GM19035 (cell line): ENCODE measurements around the gene ZNF582.

Source experiments
- ATAC-seq: cut with Tn5 transposase; IDR thresholded peaks from one replicate; pipeline ENCODE4 v1.9.1; 2021; ENCODE audit not compliant: unreplicated experiment

The ZNF582 gene

DNA sequence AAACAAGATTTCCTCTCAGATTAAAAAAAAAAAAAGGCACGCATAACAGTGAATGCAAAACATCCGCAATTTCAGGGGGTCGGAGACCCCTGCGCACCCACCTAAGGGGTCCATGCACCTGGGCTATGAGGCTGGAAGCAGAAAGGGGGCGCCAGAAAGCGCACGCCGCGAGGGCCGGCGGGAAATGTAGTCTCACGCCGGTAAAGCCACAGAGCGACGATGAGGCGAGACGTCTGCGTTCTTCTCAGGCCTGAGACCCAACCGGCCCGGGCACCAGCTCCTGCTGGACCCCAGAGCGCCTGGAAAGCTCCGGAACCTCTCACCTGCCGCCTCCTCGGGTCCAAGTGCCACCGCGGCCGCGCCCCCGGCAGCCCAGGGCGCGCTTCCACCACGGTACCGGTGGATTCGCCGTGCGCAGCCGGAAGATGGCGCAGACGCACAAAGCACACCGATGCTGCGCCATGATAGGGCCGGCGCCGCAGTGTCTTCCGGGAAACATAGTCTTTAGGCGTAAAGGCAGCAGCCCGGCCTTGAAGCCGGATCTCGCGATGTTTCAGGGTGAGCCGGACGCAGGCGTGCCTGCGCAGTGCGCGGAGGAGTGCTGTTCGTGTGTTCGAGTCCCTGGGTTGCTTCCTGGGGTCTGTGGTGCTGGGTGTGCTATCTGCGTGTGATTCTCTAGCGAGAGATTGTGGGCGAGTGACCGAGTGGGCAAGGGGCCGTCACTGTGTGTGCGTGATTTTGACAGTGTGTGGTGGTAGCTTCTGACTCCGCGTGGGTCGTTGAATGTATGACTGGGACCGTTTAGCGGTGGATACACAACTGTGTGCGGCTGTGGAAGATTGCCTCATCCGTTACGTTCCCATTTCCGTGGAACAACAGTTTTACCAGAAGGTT lies at the start of gene ZNF582:
ZNF582 (minus strand) TSS at position 416 of the 894 bp plus-strand sequence. CDS start 1,782 bp downstream, outside the sequence.
- no peak for ATAC-seq

DNA sequence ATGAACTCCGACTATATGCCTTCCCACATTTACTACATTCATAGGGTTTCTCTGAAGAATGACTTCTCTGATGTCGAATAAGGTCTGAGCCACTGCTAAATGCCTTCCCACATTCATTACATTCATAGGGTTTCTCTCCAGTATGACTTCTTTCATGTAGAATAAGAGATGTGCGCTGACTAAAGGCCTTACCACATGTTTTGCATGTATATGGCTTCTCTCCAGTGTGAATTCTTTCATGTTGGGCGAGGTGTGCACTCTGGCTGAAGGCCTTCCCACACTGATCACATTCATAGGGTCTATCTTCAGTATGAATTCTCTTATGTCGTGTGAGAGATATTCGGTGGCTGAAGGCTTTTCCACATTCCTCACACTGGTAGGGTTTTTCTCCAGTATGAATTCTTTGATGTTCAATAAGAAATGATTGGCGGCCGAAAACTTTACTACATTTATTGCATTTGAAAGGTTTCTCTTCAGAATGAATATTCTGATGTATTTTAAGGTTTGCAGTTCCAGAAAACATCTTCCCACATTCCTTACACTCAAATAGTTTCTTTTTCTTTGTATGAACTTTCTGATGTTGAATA lies 48.0 kb upstream of the ZNF582 start:
- ATAC-seq, result no peak

DNA sequence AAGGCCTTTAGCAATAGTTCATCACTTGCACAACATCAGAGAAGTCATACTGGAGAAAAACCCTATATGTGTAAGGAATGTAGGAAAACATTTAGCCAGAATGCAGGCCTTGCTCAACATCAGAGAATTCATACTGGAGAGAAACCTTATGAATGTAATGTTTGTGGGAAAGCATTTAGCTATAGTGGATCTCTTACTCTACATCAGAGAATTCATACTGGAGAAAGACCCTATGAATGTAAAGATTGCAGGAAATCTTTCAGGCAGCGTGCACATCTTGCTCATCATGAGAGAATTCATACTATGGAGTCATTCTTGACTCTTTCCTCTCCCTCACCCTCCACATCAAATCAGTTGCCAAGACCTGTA lies 30.6 kb upstream of the ZNF582 start:
- no peak for ATAC-seq

DNA sequence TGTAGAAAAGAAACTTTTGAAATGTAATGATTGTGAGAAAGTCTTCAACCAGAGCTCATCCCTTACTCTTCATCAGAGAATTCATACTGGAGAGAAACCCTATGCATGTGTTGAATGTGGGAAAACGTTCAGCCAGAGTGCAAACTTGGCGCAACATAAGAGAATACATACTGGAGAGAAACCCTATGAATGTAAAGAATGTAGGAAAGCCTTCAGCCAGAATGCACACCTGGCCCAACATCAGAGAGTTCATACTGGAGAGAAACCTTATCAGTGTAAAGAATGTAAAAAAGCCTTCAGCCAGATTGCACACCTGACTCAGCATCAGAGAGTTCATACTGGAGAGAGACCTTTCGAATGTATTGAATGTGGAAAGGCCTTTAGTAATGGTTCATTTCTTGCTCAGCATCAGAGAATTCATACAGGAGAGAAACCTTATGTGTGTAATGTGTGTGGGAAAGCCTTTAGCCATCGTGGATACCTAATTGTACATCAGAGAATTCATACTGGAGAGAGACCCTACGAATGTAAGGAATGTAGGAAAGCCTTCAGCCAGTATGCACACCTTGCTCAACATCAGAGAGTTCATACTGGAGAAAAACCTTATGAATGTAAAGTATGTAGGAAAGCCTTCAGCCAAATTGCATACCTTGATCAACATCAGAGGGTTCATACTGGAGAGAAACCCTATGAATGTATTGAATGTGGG lies 30.1 kb upstream of the ZNF582 start:
- no peak for ATAC-seq

DNA sequence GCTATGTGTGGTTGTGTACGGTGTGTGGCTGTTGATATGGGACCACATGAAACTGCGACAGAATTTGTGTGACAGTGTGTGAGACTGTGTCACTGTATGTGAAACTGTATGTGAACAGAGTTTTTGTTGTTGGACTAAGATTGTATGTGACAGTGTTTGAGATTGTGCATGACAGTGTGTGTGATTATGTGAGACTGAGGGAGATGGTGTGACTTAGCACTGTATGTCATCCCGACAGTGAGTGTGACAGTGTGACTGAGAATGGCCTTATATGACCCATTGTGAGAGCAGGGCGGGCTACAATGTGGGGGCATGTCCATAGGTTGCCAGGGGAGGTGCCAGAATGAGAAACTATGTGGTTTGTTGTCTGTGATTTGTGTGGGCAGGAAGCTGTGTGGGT lies 11.7 kb upstream of the ZNF582 start:
- ATAC-seq, result no peak

DNA sequence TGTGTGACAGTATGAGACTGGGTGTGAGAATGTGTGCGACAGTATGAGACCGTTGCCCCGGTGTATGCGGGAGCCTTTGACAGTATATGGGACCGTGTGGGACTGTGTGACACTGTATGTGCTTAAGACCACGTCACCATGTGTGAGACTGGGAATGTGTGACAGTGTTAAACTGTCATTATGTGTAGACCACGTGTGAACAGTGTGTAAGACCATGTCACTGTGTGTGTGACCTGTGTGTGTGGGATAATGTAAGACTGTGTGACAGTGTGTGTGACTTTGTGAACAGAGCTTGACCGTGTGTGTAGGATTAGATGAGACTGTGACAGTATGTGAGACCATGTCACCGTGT lies 11.3 kb upstream of the ZNF582 start:
- no peak for ATAC-seq

DNA sequence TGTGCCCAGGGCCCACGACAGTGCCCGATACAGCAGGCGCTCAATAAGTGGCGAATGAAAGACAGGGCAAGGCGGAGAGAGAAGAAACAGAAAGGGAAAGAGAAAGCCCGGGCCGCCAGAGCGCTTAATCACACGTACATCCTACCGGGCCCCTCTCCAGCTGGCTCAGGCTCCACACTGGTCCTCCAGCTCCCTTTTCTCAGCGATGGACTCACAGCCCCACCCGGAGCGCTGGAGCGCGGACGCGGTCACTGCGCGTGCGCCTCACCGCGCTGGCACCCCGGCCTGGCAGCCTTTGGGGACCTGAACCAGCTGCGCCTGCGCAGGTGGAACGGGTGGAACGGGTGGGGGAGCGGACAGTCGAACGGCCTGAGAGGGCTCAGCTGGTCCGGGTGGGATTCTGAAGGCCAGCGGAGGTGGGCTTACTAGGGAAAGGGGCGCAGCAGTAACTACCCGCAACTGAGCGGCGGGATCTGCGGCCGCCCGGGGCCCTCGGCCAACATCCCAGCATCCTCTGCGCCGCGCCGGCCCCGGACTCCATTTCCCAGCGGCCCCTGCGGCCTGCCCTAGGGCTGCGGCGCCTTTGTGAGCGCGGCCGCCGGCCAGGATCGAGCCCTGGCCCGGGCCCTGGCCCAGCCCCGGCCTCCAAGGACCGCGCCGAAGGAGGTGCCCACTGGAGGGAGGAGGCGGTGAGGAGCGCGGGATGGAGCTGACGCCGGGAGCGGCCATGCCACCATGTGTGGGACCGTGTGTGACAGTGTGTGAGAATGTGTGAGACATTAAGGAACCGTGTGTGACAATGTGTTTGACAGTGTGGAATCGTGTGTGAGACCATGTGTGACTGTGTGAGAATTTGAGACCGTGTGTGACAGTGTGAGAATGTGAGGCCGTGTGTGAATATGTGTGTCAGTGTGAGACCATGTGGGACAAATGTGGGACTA lies 10.7 kb upstream of the ZNF582 start, which contains the start of gene ZNF583:
ZNF583 (plus strand) TSS at position 569 of the 941 bp plus-strand sequence. CDS start 2,783 bp downstream, outside the sequence.
- ATAC-seq, result peak; percentile 73

DNA sequence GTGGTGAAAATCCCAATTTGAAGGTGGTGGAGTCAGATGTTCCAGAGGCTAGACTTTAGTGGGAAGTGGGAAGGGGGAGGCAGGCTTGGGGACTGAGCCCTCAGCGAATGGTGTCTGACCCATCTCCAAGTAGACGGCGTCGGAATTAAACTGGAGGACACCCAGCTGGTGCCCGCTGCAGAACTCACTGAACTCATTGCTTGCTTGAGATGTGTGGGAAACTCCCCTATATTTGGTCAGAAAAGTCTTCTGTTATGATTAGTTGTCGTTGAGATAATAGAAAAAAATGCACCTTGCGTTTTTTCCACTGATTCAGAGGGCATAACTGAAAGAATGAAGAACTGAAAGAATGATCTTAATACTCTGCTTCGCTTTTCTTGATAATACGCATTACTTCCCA lies 9.9 kb upstream of the ZNF582 start:
- ATAC-seq, result no peak

DNA sequence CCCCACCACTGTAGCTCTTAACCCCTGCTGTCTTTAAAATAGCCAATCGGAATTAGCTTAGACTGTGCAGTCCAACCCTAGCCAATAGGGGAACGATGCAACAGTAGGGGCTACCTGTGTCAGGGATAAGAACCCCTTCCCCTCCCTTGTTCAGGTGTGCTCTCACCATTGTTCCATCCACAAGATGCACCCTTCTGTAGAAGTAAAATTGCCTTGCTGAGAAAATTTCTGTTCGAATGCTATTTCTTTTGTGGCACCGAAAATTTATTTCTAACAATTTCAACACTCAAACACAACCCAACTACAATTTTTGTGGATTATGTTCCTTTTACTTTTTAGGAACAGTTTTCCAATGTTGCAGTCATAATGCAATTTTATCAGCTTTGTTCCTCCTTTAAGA lies 7.2 kb upstream of the ZNF582 start:
- ATAC-seq, result no peak

DNA sequence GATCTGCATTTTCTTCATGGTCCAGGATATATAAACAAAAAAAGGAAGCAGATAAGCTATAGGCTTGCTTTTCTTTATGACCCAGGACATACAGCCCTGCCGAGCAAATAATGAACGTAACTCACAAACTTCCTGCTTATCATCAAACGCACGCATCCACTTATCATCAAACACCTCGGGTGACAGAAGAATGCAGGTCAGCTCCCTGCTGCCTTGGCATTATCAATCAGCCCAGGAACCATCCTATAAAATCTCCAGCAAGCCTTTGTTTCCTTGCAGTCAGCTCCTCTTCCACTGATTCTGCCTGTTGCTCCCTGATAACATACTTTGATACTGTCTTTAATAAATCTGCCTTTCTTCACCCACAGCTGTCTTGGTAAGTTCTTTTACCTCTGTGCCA lies 5.5 kb upstream of the ZNF582 start:
- no peak for ATAC-seq

DNA sequence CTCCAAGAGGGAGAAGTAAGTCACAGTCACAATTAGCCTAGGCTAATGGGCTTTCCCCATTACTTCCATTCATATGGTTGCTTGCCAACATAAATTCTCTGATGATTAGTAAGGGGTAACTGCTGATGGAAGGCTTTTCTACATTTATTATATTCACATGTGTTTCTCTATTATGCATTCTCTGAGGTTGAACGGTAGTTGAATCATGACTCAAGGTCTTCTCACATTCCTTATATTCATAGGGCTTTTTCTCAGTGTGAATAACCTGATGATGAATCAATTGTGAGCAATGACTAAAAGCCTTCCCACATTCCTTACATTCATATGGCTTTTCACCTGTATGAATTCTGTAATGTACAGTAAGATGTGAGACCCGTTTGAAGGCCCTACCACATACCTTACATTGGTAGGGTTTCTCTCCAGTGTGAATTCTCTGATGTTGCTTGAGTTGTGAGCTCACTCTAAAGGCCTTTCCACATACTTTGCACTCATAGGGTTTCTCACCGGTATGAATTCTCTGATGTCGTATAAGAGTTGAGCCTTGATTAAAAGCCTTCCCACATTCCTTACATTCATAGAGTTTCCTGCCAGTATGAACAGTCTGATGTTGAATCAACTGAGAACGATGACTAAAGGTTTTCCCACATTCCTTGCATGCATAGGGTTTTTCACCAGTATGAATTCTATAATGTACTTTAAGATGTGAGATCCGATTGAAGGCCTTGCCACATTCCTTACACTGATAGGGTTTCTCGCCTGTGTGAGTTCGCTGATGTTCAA lies 9.3 kb downstream of the ZNF582 start:
- no peak for ATAC-seq

DNA sequence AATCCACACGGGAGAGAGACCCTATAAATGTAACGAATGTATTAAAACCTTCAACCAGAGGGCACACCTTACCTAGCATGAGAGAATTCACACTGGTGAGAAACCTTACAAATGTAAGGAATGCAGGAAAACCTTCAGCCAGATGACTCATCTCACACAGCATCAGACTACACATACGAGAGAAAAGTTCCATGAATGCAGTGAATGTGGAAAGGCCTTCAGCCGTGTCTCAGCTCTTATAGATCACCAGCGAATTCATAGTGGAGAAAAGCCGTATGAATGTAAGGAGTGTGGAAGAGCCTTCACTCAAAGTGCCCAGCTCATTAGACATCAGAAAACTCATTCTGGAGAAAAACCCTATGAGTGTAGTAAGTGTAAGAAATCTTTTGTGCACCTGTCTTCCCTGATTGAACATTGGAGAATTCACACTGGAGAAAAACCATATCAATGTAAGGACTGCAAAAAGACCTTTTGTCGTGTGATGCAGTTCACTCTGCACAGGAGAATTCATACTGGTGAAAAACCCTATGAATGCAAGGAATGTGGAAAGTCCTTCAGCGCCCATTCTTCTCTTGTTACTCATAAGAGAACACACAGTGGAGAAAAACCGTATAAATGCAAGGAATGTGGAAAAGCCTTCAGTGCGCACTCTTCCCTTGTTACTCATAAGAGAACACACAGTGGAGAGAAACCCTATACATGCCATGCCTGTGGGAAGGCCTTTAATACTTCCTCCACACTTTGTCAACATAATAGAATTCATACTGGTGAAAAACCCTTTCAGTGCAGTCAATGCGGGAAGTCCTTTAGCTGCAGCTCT lies 16.0 kb downstream of the ZNF582 start:
- no peak for ATAC-seq

DNA sequence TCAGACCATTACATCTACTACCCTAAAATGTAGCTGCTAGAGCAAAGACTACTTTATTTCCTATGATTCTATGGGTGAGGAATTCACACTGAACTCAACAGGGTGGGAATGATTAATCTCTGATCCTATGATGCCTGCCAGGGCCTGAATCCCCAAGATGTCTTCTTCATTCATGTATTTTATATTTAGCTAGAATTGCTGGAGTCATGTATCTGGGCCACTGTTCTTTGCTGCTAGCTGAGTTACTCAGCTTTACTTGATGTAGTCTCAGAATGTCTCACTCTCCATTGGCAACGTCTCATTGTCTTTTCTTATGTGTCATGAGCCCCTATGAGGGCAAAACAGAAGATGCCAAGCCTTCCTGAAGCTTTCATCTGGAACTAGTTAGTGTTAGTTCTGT lies 21.1 kb downstream of the ZNF582 start:
- no peak for ATAC-seq

DNA sequence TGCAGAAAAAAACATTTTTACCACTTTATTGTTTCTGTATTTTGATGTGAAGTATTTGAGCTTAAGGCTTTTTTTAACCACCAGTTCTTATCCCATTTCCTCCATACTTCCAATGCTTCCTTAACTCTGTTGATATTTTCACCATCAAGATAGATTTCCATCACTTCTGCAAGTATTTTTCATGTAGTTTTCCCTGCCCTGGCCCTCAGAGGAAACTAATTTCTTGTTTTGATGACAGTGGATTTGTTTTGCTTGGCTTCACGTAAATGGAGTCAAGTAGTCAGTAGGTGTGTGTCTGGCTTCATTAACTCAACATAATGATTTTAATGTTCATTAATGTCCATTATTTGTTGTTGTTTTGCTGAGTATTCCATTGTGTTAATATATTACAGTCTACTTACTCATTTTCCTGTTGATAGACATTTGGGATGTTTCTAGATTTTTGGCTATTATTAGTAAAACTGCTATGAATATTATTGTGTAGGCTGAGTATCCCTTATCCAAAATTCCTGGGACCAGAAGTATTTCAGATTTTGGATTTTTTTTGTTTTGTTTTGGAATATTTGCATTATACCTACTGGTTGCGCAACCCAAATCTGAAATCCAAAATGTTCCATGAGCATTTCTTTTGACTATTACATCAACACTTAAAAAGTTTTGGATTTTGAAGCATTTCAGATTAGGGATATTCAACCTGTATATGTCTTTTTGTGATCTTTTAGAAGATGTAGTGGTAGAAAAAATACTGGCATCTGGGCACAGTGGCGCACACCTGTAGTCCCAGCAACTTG lies 23.3 kb downstream of the ZNF582 start:
- no peak for ATAC-seq

DNA sequence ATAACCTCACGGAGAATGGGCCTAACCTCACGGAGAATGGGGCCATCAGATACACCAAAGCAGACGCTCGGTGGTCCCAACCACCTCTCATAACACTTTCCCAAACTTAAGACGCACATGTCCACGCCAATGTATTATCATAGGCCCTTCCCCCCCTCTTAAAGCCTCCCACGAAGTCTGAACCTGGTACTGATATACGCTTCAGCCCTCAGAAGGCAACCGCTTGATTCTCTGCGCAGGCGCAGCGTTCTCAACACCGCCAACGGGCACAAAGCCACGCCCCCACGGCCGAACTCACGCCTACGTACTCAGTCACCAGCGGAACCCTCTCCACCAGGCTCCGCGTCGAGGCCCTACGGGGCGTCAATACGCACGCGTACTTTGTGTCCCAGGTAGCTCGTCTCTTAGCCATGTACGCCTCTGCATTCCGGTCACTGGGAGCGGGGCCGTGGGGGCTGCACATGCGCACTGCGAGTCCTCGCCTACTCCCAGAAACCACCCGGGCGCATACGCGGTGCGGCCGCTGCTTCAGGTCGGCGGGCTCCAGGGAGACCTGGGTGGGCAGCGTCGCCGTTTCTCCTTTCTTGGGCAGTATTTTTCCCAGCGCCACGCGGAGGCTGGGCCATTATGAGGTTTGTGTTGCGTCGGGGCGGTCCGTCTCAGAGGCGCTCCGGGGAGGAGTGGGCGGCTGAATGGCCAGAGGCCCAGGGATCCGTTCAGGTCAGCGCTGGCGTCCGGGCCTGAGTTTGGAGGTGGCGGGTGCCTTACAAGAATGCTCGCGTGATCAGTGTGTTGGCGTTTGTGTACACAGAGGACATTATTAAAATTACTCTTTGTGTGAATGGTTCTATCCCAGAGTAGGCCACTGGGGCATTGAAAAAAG lies 25.3 kb downstream of the ZNF582 start:
- no peak for ATAC-seq

DNA sequence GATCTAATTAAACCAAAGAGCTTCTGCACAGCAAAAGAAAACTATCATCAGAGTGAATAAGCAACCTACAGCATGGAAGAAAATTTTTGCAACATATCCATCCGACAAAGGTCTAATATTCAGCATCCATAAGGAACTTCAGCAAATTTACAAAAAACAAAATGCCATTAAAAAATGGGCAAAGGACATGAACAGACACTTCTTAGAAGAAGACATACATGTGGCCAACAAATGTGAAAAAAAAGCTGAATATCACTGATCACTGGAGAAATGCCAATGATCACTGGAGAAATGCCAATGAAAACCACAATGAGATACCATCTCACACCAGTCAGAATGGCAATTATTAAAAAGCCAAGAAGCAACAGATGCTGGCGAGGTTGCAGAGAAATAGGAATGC lies 32.5 kb downstream of the ZNF582 start:
- ATAC-seq, result no peak

DNA sequence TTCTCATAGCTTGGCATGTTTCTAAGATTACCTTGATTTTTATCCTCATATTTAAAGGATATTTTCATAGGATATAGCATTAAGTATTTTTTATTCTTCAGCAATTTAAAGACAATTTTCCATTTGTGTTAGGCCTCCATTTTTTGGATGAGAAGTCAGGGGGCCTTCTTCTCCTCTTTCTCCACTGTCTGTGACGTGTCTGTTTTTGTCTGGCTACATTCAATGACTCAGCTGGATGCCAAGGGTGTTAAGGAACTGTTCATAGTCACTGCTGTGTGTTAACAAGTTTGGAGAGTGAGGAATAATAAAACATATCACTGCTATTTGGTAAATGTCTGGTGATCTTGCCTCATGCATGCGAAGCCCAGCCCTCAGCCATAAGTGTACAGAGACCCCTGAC lies 36.4 kb downstream of the ZNF582 start:
- ATAC-seq, result no peak
